ENCODE data around the gene SLC39A9. TPM values are rescaled to one million over a fixed set of nuclear protein-coding genes. Genes with fewer than 3 reads are reported as not detected.
"Not testable (repeated sequence)": the region's sequence is repeated elsewhere in the genome, so short reads cannot be mapped to it uniquely, and the experiment has no call there.

The SLC39A9 gene
- total RNA-seq, 8 experiments from 2014 or later = 46.5 to 107 (median 65.0) TPM

- ATAC-seq (replicated peaks in 6 of 8) = no peak
- in situ Hi-C loops (cut with MboI; ENCODE audit: low pct_unique_long_range_greater_than_20kb in 2 of 9, low sequenced_read_pairs in 9 of 9, unreplicated experiment in 9 of 9) = loop anchor here in 3 of 9 experiments (25.0 kb wide), 2 partner anchors 212 to 237 kb away; partner anchors contain the start of gene GALNT16 (in 2 of the 3)
- H3K4me3 ChIP-seq = no peak overlapping the region
- no peak overlapping the region for H3K27ac ChIP-seq
- no peaks in the 10 kb centered on the region for H3K4me1 ChIP-seq (replicated peaks in 1 of 2)
- WGBS, 10 experiments = 83% methylated on average over 1 of the region's 3 CpGs; no CpG with 5 or more reads in 9 of the 10 experiments
Observed at GRCh38 chr14:69473946-69474345, 75.5 kb downstream of the SLC39A9 start.

- peak in 3 of 8 experiments; percentile 37 to 65 (median 53) for ATAC-seq (replicated peaks in 6 of 8)
- no peak overlapping the region for H3K4me3 ChIP-seq
- in situ Hi-C loops (cut with MboI; ENCODE audit: low pct_unique_long_range_greater_than_20kb in 2 of 9, low sequenced_read_pairs in 9 of 9, unreplicated experiment in 9 of 9) = no loop called here
- no peak overlapping the region for H3K27ac ChIP-seq
- WGBS, 10 experiments = 0 to 80% (median 64%) methylated on average over 1 to 2 of the region's 8 CpGs; no CpG with 5 or more reads in 6 of the 10 experiments
- H3K4me1 ChIP-seq (replicated peaks in 1 of 2) = no peaks in the 10 kb centered on the region
Observed at GRCh38 chr14:69475194-69475818, 76.8 kb downstream of the SLC39A9 start.

GRCh38 chr14:69476824-69477450, 78.4 kb downstream of the SLC39A9 start:
- 44 to 82% (median 80%) methylated on average over 1 to 4 of the region's 5 CpGs; no CpG with 5 or more reads in 3 of the 10 experiments for WGBS, 10 experiments
- peak in 1 of 8 experiments; percentile 41 for ATAC-seq (replicated peaks in 6 of 8)
- in situ Hi-C loops (cut with MboI; ENCODE audit: low pct_unique_long_range_greater_than_20kb in 2 of 9, low sequenced_read_pairs in 9 of 9, unreplicated experiment in 9 of 9); H3K27ac ChIP-seq; H3K4me3 ChIP-seq; H3K4me1 ChIP-seq (replicated peaks in 1 of 2): not testable (repeated sequence)

GRCh38 chr14:69478055-69478454, 79.6 kb downstream of the SLC39A9 start:
- H3K27ac ChIP-seq; ATAC-seq (replicated peaks in 6 of 8); H3K4me3 ChIP-seq; H3K4me1 ChIP-seq (replicated peaks in 1 of 2); in situ Hi-C loops (cut with MboI; ENCODE audit: low pct_unique_long_range_greater_than_20kb in 2 of 9, low sequenced_read_pairs in 9 of 9, unreplicated experiment in 9 of 9): not testable (repeated sequence)
- 20 to 100% (median 70%) methylated on average over 1 of the region's 2 CpGs; no CpG with 5 or more reads in 6 of the 10 experiments for WGBS, 10 experiments

- in situ Hi-C loops (cut with MboI; ENCODE audit: low pct_unique_long_range_greater_than_20kb in 2 of 9, low sequenced_read_pairs in 9 of 9, unreplicated experiment in 9 of 9) = no loop called here
- H3K4me1 ChIP-seq (replicated peaks in 1 of 2) = no peaks in the 10 kb centered on the region
- 46 to 100% (median 68%) methylated on average over 1 to 4 of the region's 5 CpGs; no CpG with 5 or more reads in 5 of the 10 experiments for WGBS, 10 experiments
- ATAC-seq (replicated peaks in 6 of 8) = no peak
- no peak overlapping the region for H3K4me3 ChIP-seq
- no peak overlapping the region for H3K27ac ChIP-seq
Observed at GRCh38 chr14:69479696-69480095, 81.2 kb downstream of the SLC39A9 start.

- in situ Hi-C loops (cut with MboI; ENCODE audit: low pct_unique_long_range_greater_than_20kb in 2 of 9, low sequenced_read_pairs in 9 of 9, unreplicated experiment in 9 of 9) = no loop called here
- no peak overlapping the region for H3K27ac ChIP-seq
- ATAC-seq (replicated peaks in 6 of 8) = no peak
- H3K4me3 ChIP-seq = no peak overlapping the region
- 65 to 100% (median 70%) methylated on average over 2 to 4 of the region's 5 CpGs; no CpG with 5 or more reads in 7 of the 10 experiments for WGBS, 10 experiments
- peaks cover 0 to 3% of the 10 kb centered on the region in 2 donors for H3K4me1 ChIP-seq (replicated peaks in 1 of 2)
Observed at GRCh38 chr14:69480136-69480535, 81.6 kb downstream of the SLC39A9 start.

- H3K4me1 ChIP-seq (replicated peaks in 1 of 2) = peaks cover 1 to 9% of the 10 kb centered on the region in 2 donors
- no peak overlapping the region for H3K4me3 ChIP-seq
- no peak for ATAC-seq (replicated peaks in 6 of 8)
- no peak overlapping the region for H3K27ac ChIP-seq
- in situ Hi-C loops (cut with MboI; ENCODE audit: low pct_unique_long_range_greater_than_20kb in 2 of 9, low sequenced_read_pairs in 9 of 9, unreplicated experiment in 9 of 9) = no loop called here
- WGBS, 10 experiments = 25 to 88% (median 60%) methylated on average over 1 to 3 of the region's 5 CpGs; no CpG with 5 or more reads in 3 of the 10 experiments
Observed at GRCh38 chr14:69481815-69482568, 83.5 kb downstream of the SLC39A9 start.

- H3K4me3 ChIP-seq = peak overlapping the region; percentile 22 to 37 (median 27)
- no peak overlapping the region for H3K27ac ChIP-seq
- peaks cover 11 to 23% of the 10 kb centered on the region in 2 donors for H3K4me1 ChIP-seq (replicated peaks in 1 of 2)
- ATAC-seq (replicated peaks in 6 of 8) = peak; percentile 29 to 69 (median 52)
- in situ Hi-C loops (cut with MboI; ENCODE audit: low pct_unique_long_range_greater_than_20kb in 2 of 9, low sequenced_read_pairs in 9 of 9, unreplicated experiment in 9 of 9) = no loop called here
- WGBS, 10 experiments = 0 to 14% (median 8%) methylated on average over 2 to 15 of the region's 54 CpGs; no CpG with 5 or more reads in 4 of the 10 experiments
Observed at GRCh38 chr14:69483765-69484443, 85.4 kb downstream of the SLC39A9 start.

- in situ Hi-C loops (cut with MboI; ENCODE audit: low pct_unique_long_range_greater_than_20kb in 2 of 9, low sequenced_read_pairs in 9 of 9, unreplicated experiment in 9 of 9) = no loop called here
- H3K4me3 ChIP-seq = peak within 1 kb of the TSS; percentile 22 to 37 (median 27)
- H3K27ac ChIP-seq = no peak within 1 kb of the TSS
- peaks cover 11 to 23% of the 10 kb centered on the region in 2 donors for H3K4me1 ChIP-seq (replicated peaks in 1 of 2)
- peak; percentile 40 to 69 (median 62) for ATAC-seq (replicated peaks in 6 of 8)
- 30% methylated on average over 2 of the region's 86 CpGs; no CpG with 5 or more reads in 9 of the 10 experiments for WGBS, 10 experiments
Observed at GRCh38 chr14:69484444-69485314, 86.2 kb downstream of the SLC39A9 start, which contains the start of gene PLEKHD1. Gene PLEKHD1, plus strand, starts transcription at chr14:69484728. Its CDS starts 238 bp downstream, at chr14:69484966.

GRCh38 chr14:69485315-69485660, 86.8 kb downstream of the SLC39A9 start:
- no peak for ATAC-seq (replicated peaks in 6 of 8)
- Histone ChIP-seq H3K4me1 (replicated peaks in 1 of 2) (peaks cover 11 to 23% of the 10 kb centered on the region in 2 donors), H3K4me3 (peak overlapping the region in 1 of 5 donors; percentile 27), H3K27ac (no peak overlapping the region)
- WGBS, 10 experiments = 60% methylated on average over 2 of the region's 11 CpGs; no CpG with 5 or more reads in 9 of the 10 experiments
- in situ Hi-C loops (cut with MboI; ENCODE audit: low pct_unique_long_range_greater_than_20kb in 2 of 9, low sequenced_read_pairs in 9 of 9, unreplicated experiment in 9 of 9) = no loop called here

- H3K4me3 ChIP-seq = no peak overlapping the region
- H3K27ac ChIP-seq = no peak overlapping the region
- H3K4me1 ChIP-seq (replicated peaks in 1 of 2) = peaks cover 11 to 23% of the 10 kb centered on the region in 2 donors
- in situ Hi-C loops (cut with MboI; ENCODE audit: low pct_unique_long_range_greater_than_20kb in 2 of 9, low sequenced_read_pairs in 9 of 9, unreplicated experiment in 9 of 9) = no loop called here
- no peak for ATAC-seq (replicated peaks in 6 of 8)
- 20 to 100% (median 71%) methylated on average over 1 to 6 of the region's 6 CpGs; no CpG with 5 or more reads in 2 of the 10 experiments for WGBS, 10 experiments
Observed at GRCh38 chr14:69485701-69486100, 87.2 kb downstream of the SLC39A9 start.

- WGBS, 10 experiments = 66 to 70% methylated on average over 2 to 3 of the region's 4 CpGs; no CpG with 5 or more reads in 8 of the 10 experiments
- in situ Hi-C loops (cut with MboI; ENCODE audit: low pct_unique_long_range_greater_than_20kb in 2 of 9, low sequenced_read_pairs in 9 of 9, unreplicated experiment in 9 of 9) = no loop called here
- peaks cover 11 to 23% of the 10 kb centered on the region in 2 donors for H3K4me1 ChIP-seq (replicated peaks in 1 of 2)
Observed at GRCh38 chr14:69487226-69487625, 88.7 kb downstream of the SLC39A9 start.

More at GRCh38 chr14:69487226-69487625, 88.7 kb downstream of the SLC39A9 start:
- peak in 5 of 8 experiments; percentile 68 to 79 (median 78) for ATAC-seq (replicated peaks in 6 of 8)
- H3K27ac ChIP-seq = peak overlapping the region; percentile 53 to 74
- no peak overlapping the region for H3K4me3 ChIP-seq

All from motor neuron (in vitro differentiated cells).